ENCODE results near the gene PFN4.
"Not testable (repeated sequence)": the region's sequence is repeated elsewhere in the genome, so short reads cannot be mapped to it uniquely, and the experiment has no call there.

The PFN4 gene

GRCh38 chr2:24110660-24111303 is 12.4 kb downstream of the PFN4 start:
- no peak overlapping the region for H3K4me3 ChIP-seq (ENCODE audit: low read depth in 1 of 2, low read length in 2 of 2)
- H3K27me3 ChIP-seq (ENCODE audit: control insufficient read depth in 1 of 2, insufficient read depth in 2 of 2, low read length in 2 of 2): no peaks in the 10 kb centered on the region
- no peaks in the 10 kb centered on the region for H3K4me1 ChIP-seq (ENCODE audit: insufficient read depth, low read length)
- H3K36me3 ChIP-seq (ENCODE audit: insufficient read depth, low read length): no peaks in the 10 kb centered on the region
- H3K9ac ChIP-seq (ENCODE audit: low read length): no peak overlapping the region
- H3K9me3 ChIP-seq (ENCODE audit: low read length): no peaks in the 10 kb centered on the region
- no peak overlapping the region for H3K27ac ChIP-seq (ENCODE audit: low read depth, low read length)

GRCh38 chr2:24109431-24109830 is 13.7 kb downstream of the PFN4 start:
- H3K9ac ChIP-seq (ENCODE audit: low read length); H3K36me3 ChIP-seq (ENCODE audit: insufficient read depth, low read length); H3K4me3 ChIP-seq (ENCODE audit: low read depth in 1 of 2, low read length in 2 of 2); H3K27me3 ChIP-seq (ENCODE audit: control insufficient read depth in 1 of 2, insufficient read depth in 2 of 2, low read length in 2 of 2); H3K4me1 ChIP-seq (ENCODE audit: insufficient read depth, low read length); H3K27ac ChIP-seq (ENCODE audit: low read depth, low read length); H3K9me3 ChIP-seq (ENCODE audit: low read length): not testable (repeated sequence)

GRCh38 chr2:24107336-24107735 is 15.8 kb downstream of the PFN4 start:
- no peaks in the 10 kb centered on the region for H3K36me3 ChIP-seq (ENCODE audit: insufficient read depth, low read length)
- H3K4me3 ChIP-seq (ENCODE audit: low read depth in 1 of 2, low read length in 2 of 2): no peak overlapping the region
- no peak overlapping the region for H3K9ac ChIP-seq (ENCODE audit: low read length)
- no peaks in the 10 kb centered on the region for H3K27me3 ChIP-seq (ENCODE audit: control insufficient read depth in 1 of 2, insufficient read depth in 2 of 2, low read length in 2 of 2)
- H3K27ac ChIP-seq (ENCODE audit: low read depth, low read length): no peak overlapping the region
- H3K4me1 ChIP-seq (ENCODE audit: insufficient read depth, low read length): no peaks in the 10 kb centered on the region
- H3K9me3 ChIP-seq (ENCODE audit: low read length): no peaks in the 10 kb centered on the region

GRCh38 chr2:24106786-24107185 is 16.3 kb downstream of the PFN4 start:
- Histone ChIP-seq H3K27ac (ENCODE audit: low read depth, low read length) (no peak overlapping the region), H3K9me3 (ENCODE audit: low read length) (no peaks in the 10 kb centered on the region), H3K27me3 (ENCODE audit: control insufficient read depth in 1 of 2, insufficient read depth in 2 of 2, low read length in 2 of 2) (no peaks in the 10 kb centered on the region), H3K4me3 (ENCODE audit: low read depth in 1 of 2, low read length in 2 of 2) (no peak overlapping the region), H3K36me3 (ENCODE audit: insufficient read depth, low read length) (no peaks in the 10 kb centered on the region), H3K4me1 (ENCODE audit: insufficient read depth, low read length) (no peaks in the 10 kb centered on the region), H3K9ac (ENCODE audit: low read length) (no peak overlapping the region)

GRCh38 chr2:24105816-24106215 is 17.3 kb downstream of the PFN4 start:
- Histone ChIP-seq H3K27ac (ENCODE audit: low read depth, low read length) (no peak overlapping the region), H3K4me3 (ENCODE audit: low read depth in 1 of 2, low read length in 2 of 2) (no peak overlapping the region), H3K4me1 (ENCODE audit: insufficient read depth, low read length) (no peaks in the 10 kb centered on the region), H3K9me3 (ENCODE audit: low read length) (no peaks in the 10 kb centered on the region), H3K36me3 (ENCODE audit: insufficient read depth, low read length) (no peaks in the 10 kb centered on the region), H3K27me3 (ENCODE audit: control insufficient read depth in 1 of 2, insufficient read depth in 2 of 2, low read length in 2 of 2) (no peaks in the 10 kb centered on the region), H3K9ac (ENCODE audit: low read length) (no peak overlapping the region)

- Histone ChIP-seq H3K4me3 (ENCODE audit: low read depth in 1 of 2, low read length in 2 of 2) (no peak overlapping the region), H3K27me3 (ENCODE audit: control insufficient read depth in 1 of 2, insufficient read depth in 2 of 2, low read length in 2 of 2) (no peaks in the 10 kb centered on the region), H3K27ac (ENCODE audit: low read depth, low read length) (no peak overlapping the region), H3K9ac (ENCODE audit: low read length) (no peak overlapping the region), H3K9me3 (ENCODE audit: low read length) (no peaks in the 10 kb centered on the region), H3K4me1 (ENCODE audit: insufficient read depth, low read length) (no peaks in the 10 kb centered on the region), H3K36me3 (ENCODE audit: insufficient read depth, low read length) (no peaks in the 10 kb centered on the region)
Measured at GRCh38 chr2:24104906-24105305, 18.2 kb downstream of the PFN4 start.

- Histone ChIP-seq H3K9me3 (ENCODE audit: low read length) (no peaks in the 10 kb centered on the region), H3K4me1 (ENCODE audit: insufficient read depth, low read length) (no peaks in the 10 kb centered on the region), H3K9ac (ENCODE audit: low read length) (no peak overlapping the region), H3K27me3 (ENCODE audit: control insufficient read depth in 1 of 2, insufficient read depth in 2 of 2, low read length in 2 of 2) (no peaks in the 10 kb centered on the region), H3K27ac (ENCODE audit: low read depth, low read length) (no peak overlapping the region), H3K4me3 (ENCODE audit: low read depth in 1 of 2, low read length in 2 of 2) (no peak overlapping the region), H3K36me3 (ENCODE audit: insufficient read depth, low read length) (no peaks in the 10 kb centered on the region)
Measured at GRCh38 chr2:24104110-24104650, 19.0 kb downstream of the PFN4 start.

GRCh38 chr2:24102677-24103076 is 20.5 kb downstream of the PFN4 start:
- Histone ChIP-seq H3K27ac (ENCODE audit: low read depth, low read length) (no peak overlapping the region), H3K4me3 (ENCODE audit: low read depth in 1 of 2, low read length in 2 of 2) (no peak overlapping the region), H3K4me1 (ENCODE audit: insufficient read depth, low read length) (no peaks in the 10 kb centered on the region), H3K27me3 (ENCODE audit: control insufficient read depth in 1 of 2, insufficient read depth in 2 of 2, low read length in 2 of 2) (no peaks in the 10 kb centered on the region), H3K36me3 (ENCODE audit: insufficient read depth, low read length) (no peaks in the 10 kb centered on the region), H3K9ac (ENCODE audit: low read length) (no peak overlapping the region), H3K9me3 (ENCODE audit: low read length) (no peaks in the 10 kb centered on the region)

- no peaks in the 10 kb centered on the region for H3K36me3 ChIP-seq (ENCODE audit: insufficient read depth, low read length)
- H3K27ac ChIP-seq (ENCODE audit: low read depth, low read length): no peak overlapping the region
- no peaks in the 10 kb centered on the region for H3K9me3 ChIP-seq (ENCODE audit: low read length)
- H3K4me3 ChIP-seq (ENCODE audit: low read depth in 1 of 2, low read length in 2 of 2): no peak overlapping the region
- H3K27me3 ChIP-seq (ENCODE audit: control insufficient read depth in 1 of 2, insufficient read depth in 2 of 2, low read length in 2 of 2): no peaks in the 10 kb centered on the region
- H3K4me1 ChIP-seq (ENCODE audit: insufficient read depth, low read length): no peaks in the 10 kb centered on the region
- no peak overlapping the region for H3K9ac ChIP-seq (ENCODE audit: low read length)
Measured at GRCh38 chr2:24101992-24102391, 21.1 kb downstream of the PFN4 start.

GRCh38 chr2:24100732-24101131 is 22.4 kb downstream of the PFN4 start:
- H3K9ac ChIP-seq (ENCODE audit: low read length); H3K27me3 ChIP-seq (ENCODE audit: control insufficient read depth in 1 of 2, insufficient read depth in 2 of 2, low read length in 2 of 2); H3K4me3 ChIP-seq (ENCODE audit: low read depth in 1 of 2, low read length in 2 of 2); H3K27ac ChIP-seq (ENCODE audit: low read depth, low read length); H3K4me1 ChIP-seq (ENCODE audit: insufficient read depth, low read length); H3K9me3 ChIP-seq (ENCODE audit: low read length); H3K36me3 ChIP-seq (ENCODE audit: insufficient read depth, low read length): not testable (repeated sequence)

GRCh38 chr2:24095171-24095677 is 27.9 kb downstream of the PFN4 start:
- not testable (repeated sequence) for H3K4me1 ChIP-seq (ENCODE audit: insufficient read depth, low read length); H3K9ac ChIP-seq (ENCODE audit: low read length); H3K27ac ChIP-seq (ENCODE audit: low read depth, low read length); H3K4me3 ChIP-seq (ENCODE audit: low read depth in 1 of 2, low read length in 2 of 2); H3K9me3 ChIP-seq (ENCODE audit: low read length); H3K27me3 ChIP-seq (ENCODE audit: control insufficient read depth in 1 of 2, insufficient read depth in 2 of 2, low read length in 2 of 2); H3K36me3 ChIP-seq (ENCODE audit: insufficient read depth, low read length)

- not testable (repeated sequence) for H3K36me3 ChIP-seq (ENCODE audit: insufficient read depth, low read length); H3K9me3 ChIP-seq (ENCODE audit: low read length); H3K27me3 ChIP-seq (ENCODE audit: control insufficient read depth in 1 of 2, insufficient read depth in 2 of 2, low read length in 2 of 2); H3K27ac ChIP-seq (ENCODE audit: low read depth, low read length); H3K4me1 ChIP-seq (ENCODE audit: insufficient read depth, low read length); H3K4me3 ChIP-seq (ENCODE audit: low read depth in 1 of 2, low read length in 2 of 2); H3K9ac ChIP-seq (ENCODE audit: low read length)
Measured at GRCh38 chr2:24093270-24093669, 29.9 kb downstream of the PFN4 start.
